NCI-H2029 treated with DMSO at 0.1 percent for 48 hours (cell line): ENCODE measurements around the gene CYB5D1.

Experiments used
- DNase-seq: peaks from one replicate; lab custom pipeline; 2025; lab: John Stamatoyannopoulos, UW

CYB5D1 gene

GRCh38 chr17:7844292-7845154, 13.3 kb upstream of the CYB5D1 start:
- DNase-seq: peak; percentile 64

GRCh38 chr17:7845359-7846062, 12.3 kb upstream of the CYB5D1 start:
- DNase-seq: no peak

- no peak for DNase-seq
Measured at GRCh38 chr17:7846063-7846735, 11.6 kb upstream of the CYB5D1 start.

- no peak for DNase-seq
Measured at GRCh38 chr17:7846765-7847661, 10.8 kb upstream of the CYB5D1 start.

GRCh38 chr17:7848131-7848579, 9.6 kb upstream of the CYB5D1 start:
- no peak for DNase-seq

GRCh38 chr17:7848739-7849129, 9.1 kb upstream of the CYB5D1 start:
- DNase-seq: no peak

- DNase-seq: no peak
Measured at GRCh38 chr17:7849130-7849750, 8.6 kb upstream of the CYB5D1 start.

- no peak for DNase-seq
Measured at GRCh38 chr17:7849751-7850504, 7.9 kb upstream of the CYB5D1 start.

GRCh38 chr17:7850701-7851437, 6.9 kb upstream of the CYB5D1 start:
- DNase-seq: no peak

GRCh38 chr17:7851438-7852261, 6.2 kb upstream of the CYB5D1 start:
- peak; percentile 41 for DNase-seq

- DNase-seq: no peak
Measured at GRCh38 chr17:7852262-7852670, 5.5 kb upstream of the CYB5D1 start.

- no peak for DNase-seq
Measured at GRCh38 chr17:7852919-7853690, 4.7 kb upstream of the CYB5D1 start.

GRCh38 chr17:7853691-7854038, 4.1 kb upstream of the CYB5D1 start:
- DNase-seq: no peak

GRCh38 chr17:7854078-7854777, 3.6 kb upstream of the CYB5D1 start:
- DNase-seq: no peak

GRCh38 chr17:7854851-7855659, 2.7 kb upstream of the CYB5D1 start, which contains the start of gene TMEM88:
Gene TMEM88 (plus strand): TSS chr17:7855066. CDS start chr17:7855075, 9 bp downstream.
- no peak for DNase-seq

- no peak for DNase-seq
Measured at GRCh38 chr17:7855660-7856010, 2.2 kb upstream of the CYB5D1 start.
